H9 (cell line): ENCODE data around the gene STMN1. TPM values are rescaled to one million over a fixed set of nuclear protein-coding genes. Genes with fewer than 3 reads are reported as not detected.

Source experiments
- DNase-seq: peaks from one replicate; pipeline ENCODE4 v3.0.0-alpha.2; 2017
- H2AFZ ChIP-seq: one replicate; pipeline ENCODE4 v1.6.1; 2013; ENCODE audit warnings: mild to moderate bottlenecking, low read length, control low read depth, moderate library complexity
- H2AK5ac ChIP-seq: 2 replicates; pipeline ENCODE4 v1.6.1; 2013; ENCODE audit warnings: low read length, control low read depth, mixed read lengths; ENCODE audit not compliant: insufficient read length
- H2BK120ac ChIP-seq: one replicate; pipeline ENCODE4 v1.6.1; 2013; ENCODE audit warnings: low read depth, mild to moderate bottlenecking, low read length, control low read depth, inconsistent platforms; ENCODE audit not compliant: poor library complexity, severe bottlenecking
- H2BK12ac ChIP-seq: 2 replicates; pipeline ENCODE4 v1.6.1; 2013; ENCODE audit warnings: low read length, control low read depth, mixed read lengths, low read depth; ENCODE audit not compliant: insufficient read length
- H2BK15ac ChIP-seq: 2 replicates; pipeline ENCODE4 v1.6.1; 2013; ENCODE audit warnings: low read depth, low read length, control low read depth
- H2BK20ac ChIP-seq: one replicate; pipeline ENCODE4 v1.6.1; 2013; ENCODE audit warnings: low read depth, mild to moderate bottlenecking, low read length, control low read depth, inconsistent platforms; ENCODE audit not compliant: poor library complexity, severe bottlenecking
- H2BK5ac ChIP-seq: 2 replicates; pipeline ENCODE4 v1.6.1; 2013; ENCODE audit warnings: low read length, control low read depth, mixed read lengths; ENCODE audit not compliant: insufficient read length
- H3K14ac ChIP-seq: 2 replicates; pipeline ENCODE4 v1.6.1; 2013; ENCODE audit warnings: low read length, control low read depth; ENCODE audit not compliant: insufficient read depth
- H3K18ac ChIP-seq: 2 replicates; pipeline ENCODE4 v1.6.1; 2013; ENCODE audit warnings: low read depth, mild to moderate bottlenecking, mixed read lengths, low read length, control low read depth; ENCODE audit not compliant: insufficient read length
- H3K23ac ChIP-seq: 2 replicates; pipeline ENCODE4 v1.6.1; 2013; ENCODE audit warnings: low read length, control low read depth, mixed read lengths, low read depth; ENCODE audit not compliant: insufficient read length
- H3K23me2 ChIP-seq: 2 replicates; pipeline ENCODE4 v1.6.1; 2013; ENCODE audit warnings: low read depth, mild to moderate bottlenecking, mixed read lengths, low read length, control low read depth; ENCODE audit not compliant: insufficient read length, poor library complexity, severe bottlenecking
- H3K27ac ChIP-seq: 2 replicates; pipeline ENCODE4 v1.5.1; 2013; ENCODE audit warnings: low read length, control low read depth, mixed read lengths, low read depth; ENCODE audit not compliant: insufficient read length
- H3K27me3 ChIP-seq: 2 replicates; pipeline ENCODE4 v1.6.1; 2013; ENCODE audit warnings: low read length, control low read depth, inconsistent platforms; ENCODE audit not compliant: insufficient read depth
- H3K4ac ChIP-seq: 2 replicates; pipeline ENCODE4 v1.6.1; 2013; ENCODE audit warnings: low read depth, mild to moderate bottlenecking, control low read depth, inconsistent platforms, low read length, moderate library complexity
- H3K4me1 ChIP-seq: 2 replicates; pipeline ENCODE4 v1.6.1; 2013; ENCODE audit warnings: low read length, control low read depth, inconsistent platforms; ENCODE audit not compliant: insufficient read depth
- H3K4me2 ChIP-seq: 2 replicates; pipeline ENCODE4 v1.6.1; 2013; ENCODE audit warnings: low read length, control low read depth, mixed read lengths; ENCODE audit not compliant: insufficient read length, insufficient read depth
- H3K56ac ChIP-seq: 2 replicates; pipeline ENCODE4 v1.6.1; 2013; ENCODE audit warnings: low read depth, mild to moderate bottlenecking, mixed read lengths, low read length, control low read depth; ENCODE audit not compliant: insufficient read length
- H3K79me1 ChIP-seq: 2 replicates; pipeline ENCODE4 v1.6.1; 2013; ENCODE audit warnings: low read depth, mild to moderate bottlenecking, moderate library complexity, low read length, control low read depth, inconsistent platforms; ENCODE audit not compliant: insufficient read depth, poor library complexity, severe bottlenecking
- H3K79me2 ChIP-seq: 2 replicates; pipeline ENCODE4 v1.6.1; 2013; ENCODE audit warnings: low read length, control low read depth, inconsistent platforms; ENCODE audit not compliant: insufficient read depth
- H3K9ac ChIP-seq: 2 replicates; pipeline ENCODE4 v1.6.1; 2013; ENCODE audit warnings: low read length, control low read depth, mixed read lengths; ENCODE audit not compliant: insufficient read length; ENCODE audit errors: extremely low read depth
- H3K9me3 ChIP-seq: one replicate; pipeline ENCODE4 v1.6.1; 2013; ENCODE audit warnings: low read depth, low read length, inconsistent platforms; ENCODE audit not compliant: control insufficient read depth
- H3T11ph ChIP-seq: one replicate; pipeline ENCODE4 v1.6.1; 2013; ENCODE audit warnings: mild to moderate bottlenecking, low read length, control low read depth, inconsistent platforms
- H4K20me1 ChIP-seq: one replicate; pipeline ENCODE4 v1.6.1; 2013; ENCODE audit not compliant: control insufficient read depth, insufficient read length, insufficient read depth
- H4K5ac ChIP-seq: 2 replicates; pipeline ENCODE4 v1.6.1; 2013; ENCODE audit warnings: low read depth, mild to moderate bottlenecking, mixed read lengths, low read length, control low read depth; ENCODE audit not compliant: insufficient read length
- H4K8ac ChIP-seq: replicated peaks from 2 replicates; pipeline ENCODE4 v1.6.1; 2013; ENCODE audit warnings: low read length, control low read depth, mixed read lengths, low read depth; ENCODE audit not compliant: insufficient read length
- H4K91ac ChIP-seq: 2 replicates; pipeline ENCODE4 v1.6.1; 2013; ENCODE audit warnings: low read depth, mild to moderate bottlenecking, moderate library complexity, mixed read lengths, low read length, control low read depth; ENCODE audit not compliant: insufficient read length
- H3K27ac Mint-ChIP-seq, 3 experiments: 2 replicates in 2 of 3; 3 replicates in 1 of 3; pipeline ENCODE4 v1.8.0; 2020 to 2021; ENCODE audit warnings: mixed read lengths in 3 of 3, mild to moderate bottlenecking in 1 of 3, moderate library complexity in 1 of 3
- H3K27me3 Mint-ChIP-seq: 2 replicates; pipeline ENCODE4 v1.8.0; 2021; ENCODE audit warnings: low read depth, mild to moderate bottlenecking, moderate library complexity, mixed read lengths
- H3K36me3 Mint-ChIP-seq, 3 experiments: 2 replicates in 2 of 3; 3 replicates in 1 of 3; pipeline ENCODE4 v1.8.0; 2020 to 2021; ENCODE audit warnings: low read depth in 3 of 3, mixed read lengths in 3 of 3; ENCODE audit not compliant: insufficient read depth in 1 of 3
- H3K4me1 Mint-ChIP-seq, 2 experiments: 2 replicates each; pipeline ENCODE4 v1.8.0; 2020; ENCODE audit warnings: mixed read lengths in 2 of 2
- H3K4me3 Mint-ChIP-seq, 2 experiments: 2 replicates in 1 of 2; 3 replicates in 1 of 2; pipeline ENCODE4 v1.8.0; 2020 to 2021; ENCODE audit warnings: mild to moderate bottlenecking in 2 of 2, mixed read lengths in 2 of 2, moderate library complexity in 1 of 2
- H3K9me3 Mint-ChIP-seq, 2 experiments: 2 replicates in 1 of 2; 3 replicates in 1 of 2; pipeline ENCODE4 v1.8.0; 2020; ENCODE audit warnings: mild to moderate bottlenecking in 2 of 2, mixed read lengths in 2 of 2, moderate library complexity in 1 of 2
- CTCF ChIP-seq: fragments of 200-600 bp; sonication (generic); conservative IDR thresholded peaks from 3 replicates; pipeline ENCODE4 v1.8.0; 2021; ENCODE audit warnings: antibody characterized with exemption, mild to moderate bottlenecking
- WGBS: extraction: QIAGEN DNeasy Blood & Tissue Kit; methylation state at CpG from one replicate; pipeline ENCODE4 v1.1.7; 2013; ENCODE audit warnings: missing lambda C conversion rate, low lambda C conversion rate, mixed read lengths; ENCODE audit not compliant: insufficient read length; ENCODE audit errors: extremely low coverage; 5-methylcytosine and 5-hydroxymethylcytosine counted together
- total RNA-seq: library from RNA; stranded (reverse); gene quantifications from 2 replicates; pipeline ENCODE4 v1.2.1, GENCODE V29; 2021

STMN1 gene
- total RNA-seq, 1 experiment from 2014 or later, result 500 TPM

DNA sequence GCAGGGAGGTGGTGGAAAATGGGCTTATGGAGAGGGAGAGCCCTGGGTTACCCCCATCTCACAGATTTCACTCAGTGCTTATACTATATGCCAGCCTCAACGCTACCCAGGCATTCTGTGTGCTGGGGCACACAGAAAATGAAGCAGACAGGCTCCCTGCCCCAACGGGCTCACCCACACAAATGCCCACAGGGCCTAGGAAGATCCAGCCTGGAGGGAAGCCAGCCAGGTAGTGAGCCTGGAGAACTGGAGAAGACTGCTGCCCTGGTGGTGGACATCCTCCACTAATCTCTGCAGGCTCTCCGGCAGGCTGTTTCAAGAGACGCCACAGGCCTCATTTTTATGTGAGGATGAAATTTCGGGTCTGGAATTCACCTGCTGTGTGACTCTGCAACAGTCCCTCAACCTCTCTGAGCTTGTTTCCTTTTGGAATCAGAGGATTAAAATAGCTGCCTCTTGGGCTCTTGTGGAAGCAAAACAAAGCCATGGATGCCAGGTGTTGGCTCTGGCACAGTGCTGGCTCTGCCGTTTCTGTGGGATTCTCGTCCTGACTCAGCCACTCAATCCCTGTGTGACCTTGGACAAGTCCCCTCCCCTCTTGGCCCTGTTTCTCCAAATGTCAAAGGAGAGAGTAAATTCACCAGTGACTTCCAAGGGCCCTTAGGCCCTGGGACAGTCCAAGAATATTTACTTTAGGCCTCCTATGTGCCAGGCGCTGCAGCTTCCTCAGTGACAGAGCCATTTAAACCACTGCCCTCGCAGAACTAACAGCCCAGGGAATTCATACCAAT lies 34.3 kb downstream of the STMN1 start:
- Histone ChIP-seq H3K79me2 (no peaks in the 10 kb centered on the region), H3K23ac (no peak overlapping the region), H2BK120ac (no peak overlapping the region), H3K27ac (no peak overlapping the region), H3K18ac (no peak overlapping the region), H2BK12ac (no peak overlapping the region), H3K9ac (no peak overlapping the region), H2BK15ac (no peak overlapping the region), H3K27me3 (no peaks in the 10 kb centered on the region; the same call in 1 of the 2 replicates), H3K14ac (no peak overlapping the region), H4K8ac (no peak overlapping the region), H3K4me2 (peak overlapping the region; percentile 13), H2AK5ac (no peak overlapping the region), H2AFZ (no peak overlapping the region), H3K4me1 (peaks cover 2% of the 10 kb centered on the region; the same call in 1 of the 2 replicates), H3K56ac (no peak overlapping the region), H2BK20ac (no peak overlapping the region), H3K23me2 (peaks cover 7% of the 10 kb centered on the region), H4K20me1 (no peaks in the 10 kb centered on the region), H3T11ph (no peak overlapping the region), H2BK5ac (no peak overlapping the region), H4K5ac (no peak overlapping the region), H3K4ac (no peak overlapping the region), H3K79me1 (no peaks in the 10 kb centered on the region), H4K91ac (no peak overlapping the region), H3K9me3 (no peaks in the 10 kb centered on the region)
- DNase-seq, result no peak
- H3K36me3 Mint-ChIP-seq, result no peaks in the 10 kb centered on the region
- H3K27ac Mint-ChIP-seq, result no peak overlapping the region
- peaks cover 11% of the 10 kb centered on the region for H3K27me3 Mint-ChIP-seq
- H3K4me3 Mint-ChIP-seq, result no peak overlapping the region
- no peaks in the 10 kb centered on the region for H3K9me3 Mint-ChIP-seq
- peaks cover 35 to 45% of the 10 kb centered on the region in 2 experiments for H3K4me1 Mint-ChIP-seq
- WGBS, result no CpG with 5 or more reads among the region's 9 CpGs
- TF ChIP-seq CTCF, result no peak
